Measurements from ENCODE around the gene CENPM. TPM values are rescaled to one million over a fixed set of nuclear protein-coding genes. Genes with fewer than 3 reads are reported as not detected.

The CENPM gene
- total RNA-seq, 1 experiment from 2014 or later = 39.8 TPM

GRCh38 chr22:41976070-41976901 is 29.3 kb upstream of the CENPM start:
- Histone ChIP-seq H3K4me1 (ENCODE audit: control insufficient read depth, insufficient read depth, low read length) (0 out of 2 replicates have a peak, but pooled peaks cover 2% of the 10 kb centered on the region), H3K36me3 (ENCODE audit: control insufficient read depth, insufficient read depth, low read length) (no peaks in the 10 kb centered on the region), H3K27me3 (ENCODE audit: control insufficient read depth, insufficient read depth, low read length) (peaks cover 6% of the 10 kb centered on the region; the same call in 1 of the 2 replicates), H3K4me3 (ENCODE audit: low read depth in 2 of 2, low read length in 2 of 2) (peak overlapping the region; percentile 22 to 35), H3K27ac (ENCODE audit: low read length) (no peak overlapping the region), H3K9me3 (ENCODE audit: control insufficient read depth, insufficient read depth, low read depth, low read length) (no peaks in the 10 kb centered on the region)
- peak; percentile 57 for ATAC-seq
- no peak for DNase-seq (ENCODE audit: low read depth, low spot score)
- ChIA-PET CTCF (no interaction called here), POLR2A (no interaction called here)
- intact Hi-C loops (cut with micrococcal nuclease; ENCODE audit: unreplicated experiment) (no loop called here), in situ Hi-C loops (cut with HindIII; ENCODE audit: low pct_unique_long_range_greater_than_20kb, low sequenced_read_pairs) (no loop called here)
- BruUV-seq (replicated peaks) = no TSS peak
- TF ChIP-seq TCF7L2 (IDR thresholded peaks at IDR 0.05; ENCODE audit: low read depth, low read length) = no peak
- no peak for TF ChIP-seq SIN3A (IDR thresholded peaks at IDR 0.05; ENCODE audit: borderline replicate concordance, insufficient read depth, low read depth, low read length)
- TF ChIP-seq CTCF (IDR thresholded peaks at IDR 0.05) = no peak
- TF ChIP-seq REST (IDR thresholded peaks at IDR 0.05; ENCODE audit: insufficient read depth in 1 of 2, low read depth in 2 of 2, low read length in 1 of 2) = no peak
- TF ChIP-seq POLR2AphosphoS5 (IDR thresholded peaks at IDR 0.05; ENCODE audit: low read depth, low read length) = no peak

GRCh38 chr22:41975299-41976069 is 28.5 kb upstream of the CENPM start:
- ATAC-seq (0 out of 2 replicates have a peak, but pooled peaks have one; percentile 47), DNase-seq (ENCODE audit: low read depth, low spot score) (no peak)
- Histone ChIP-seq H3K36me3 (ENCODE audit: control insufficient read depth, insufficient read depth, low read length) (no peaks in the 10 kb centered on the region), H3K27me3 (ENCODE audit: control insufficient read depth, insufficient read depth, low read length) (peaks cover 6% of the 10 kb centered on the region; the same call in 1 of the 2 replicates), H3K4me3 (ENCODE audit: low read depth in 2 of 2, low read length in 2 of 2) (no peak overlapping the region), H3K27ac (ENCODE audit: low read length) (no peak overlapping the region), H3K4me1 (ENCODE audit: control insufficient read depth, insufficient read depth, low read length) (0 out of 2 replicates have a peak, but pooled peaks cover 2% of the 10 kb centered on the region), H3K9me3 (ENCODE audit: control insufficient read depth, insufficient read depth, low read depth, low read length) (no peaks in the 10 kb centered on the region)
- no peak for TF ChIP-seq CTCF (IDR thresholded peaks at IDR 0.05)
- TF ChIP-seq TCF7L2 (IDR thresholded peaks at IDR 0.05; ENCODE audit: low read depth, low read length) = no peak
- TF ChIP-seq SIN3A (IDR thresholded peaks at IDR 0.05; ENCODE audit: borderline replicate concordance, insufficient read depth, low read depth, low read length) = no peak
- no peak for TF ChIP-seq REST (IDR thresholded peaks at IDR 0.05; ENCODE audit: insufficient read depth in 1 of 2, low read depth in 2 of 2, low read length in 1 of 2)
- no peak for TF ChIP-seq POLR2AphosphoS5 (IDR thresholded peaks at IDR 0.05; ENCODE audit: low read depth, low read length)
- CTCF ChIA-PET = no interaction called here
- BruUV-seq (replicated peaks) = no TSS peak
- POLR2A ChIA-PET = interaction anchor here (0.6 kb wide), 1 partner anchor 584 kb away, joined by 3 read pairs; no protein-coding TSS in a partner anchor
- intact Hi-C loops (cut with micrococcal nuclease; ENCODE audit: unreplicated experiment) (no loop called here), in situ Hi-C loops (cut with HindIII; ENCODE audit: low pct_unique_long_range_greater_than_20kb, low sequenced_read_pairs) (no loop called here)

Data from Panc1 (cell line).